CD14-positive monocyte (primary cell): ENCODE data around the gene GABRR2. TPM values are rescaled to one million over a fixed set of nuclear protein-coding genes. Genes with fewer than 3 reads are reported as not detected.

Experiments
- DNase-seq, 3 donors: peaks; one replicate each; pipeline ENCODE4 v3.0.0-alpha.2; 2011 to 2022
- H2AFZ ChIP-seq: 2 replicates; pipeline ENCODE4 v1.6.0; 2012; ENCODE audit warnings: mild to moderate bottlenecking, low read depth, low read length, inconsistent platforms; ENCODE audit not compliant: insufficient read depth, poor library complexity, severe bottlenecking
- H3K27ac ChIP-seq, 2 donors: 1 replicate in 1 of 2; 2 replicates in 1 of 2; pipeline ENCODE4 v1.5.1; 2012 to 2013; ENCODE audit warnings: low read length in 2 of 2, control low read depth in 1 of 2, inconsistent platforms in 1 of 2, low read depth in 1 of 2, mild to moderate bottlenecking in 1 of 2
- H3K27me3 ChIP-seq, 2 donors: one replicate each; pipeline versions ENCODE4 v1.6.0 to v1.6.1; 2011 to 2013; ENCODE audit warnings: low read length in 2 of 2; ENCODE audit not compliant: control insufficient read depth in 2 of 2, insufficient read depth in 2 of 2
- H3K36me3 ChIP-seq, 2 donors: replicated peaks in 1 of 2; 1 replicate in 1 of 2; 2 replicates in 1 of 2; pipeline versions ENCODE4 v1.5.1 to v1.6.1; 2012 to 2013; ENCODE audit warnings: low read length in 2 of 2, control low read depth in 1 of 2, inconsistent platforms in 1 of 2, mild to moderate bottlenecking in 1 of 2; ENCODE audit not compliant: insufficient read depth in 2 of 2, control insufficient read depth in 1 of 2
- H3K4me1 ChIP-seq, 2 donors: 1 replicate in 1 of 2; 2 replicates in 1 of 2; pipeline versions ENCODE4 v1.5.1 to v1.6.1; 2012 to 2013; ENCODE audit warnings: low read length in 2 of 2, control low read depth in 1 of 2, inconsistent platforms in 1 of 2, mild to moderate bottlenecking in 1 of 2, moderate library complexity in 1 of 2; ENCODE audit not compliant: insufficient read depth in 2 of 2, control insufficient read depth in 1 of 2
- H3K4me2 ChIP-seq: replicated peaks from 2 replicates; pipeline ENCODE3; 2012; ENCODE audit warnings: low read length, moderate library complexity, mild to moderate bottlenecking; ENCODE audit not compliant: poor library complexity, severe bottlenecking; ENCODE audit errors: extremely low read depth
- H3K4me3 ChIP-seq, 3 experiments: fragments of 200-600 bp in 1 of 3; sonication (generic) in 1 of 3; replicated peaks in 1 of 3; 1 replicate in 2 of 3; 2 replicates in 1 of 3; pipeline ENCODE4 v1.5.1; 2011 to 2013; ENCODE audit warnings: low read length in 3 of 3, mild to moderate bottlenecking in 3 of 3, control low read depth in 2 of 3, low read depth in 2 of 3, inconsistent platforms in 1 of 3, moderate library complexity in 1 of 3
- H3K79me2 ChIP-seq: 2 replicates; pipeline ENCODE4 v1.6.0; 2012; ENCODE audit warnings: mild to moderate bottlenecking, control low read depth, inconsistent platforms, low read length, moderate library complexity; ENCODE audit not compliant: insufficient read depth
- H3K9ac ChIP-seq: 2 replicates; pipeline ENCODE4 v1.6.0; 2017; ENCODE audit warnings: low read length, mild to moderate bottlenecking; ENCODE audit not compliant: insufficient read depth, poor library complexity, severe bottlenecking
- H3K9me3 ChIP-seq, 2 donors: replicated peaks in 1 of 2; 1 replicate in 1 of 2; 2 replicates in 1 of 2; pipeline versions ENCODE4 v1.5.1 to v1.6.1; 2012 to 2013; ENCODE audit warnings: low read length in 2 of 2, control low read depth in 1 of 2; ENCODE audit not compliant: control insufficient read depth in 1 of 2, insufficient read depth in 1 of 2
- H4K20me1 ChIP-seq: 2 replicates; pipeline ENCODE4 v1.6.0; 2012; ENCODE audit warnings: mild to moderate bottlenecking, low read length, control low read depth, moderate library complexity; ENCODE audit not compliant: insufficient read depth
- H3K27ac Mint-ChIP-seq, 7 donors: one replicate each; pipeline ENCODE4 v1.8.0; 2020; ENCODE audit warnings: mild to moderate bottlenecking in 7 of 7, mixed read lengths in 7 of 7, moderate library complexity in 6 of 7, inconsistent platforms in 2 of 7
- H3K27me3 Mint-ChIP-seq, 3 donors: one replicate each; pipeline ENCODE4 v1.8.0; 2021 to 2022; ENCODE audit warnings: low read depth in 3 of 3, mild to moderate bottlenecking in 3 of 3, mixed read lengths in 3 of 3, moderate library complexity in 3 of 3, inconsistent platforms in 1 of 3
- H3K36me3 Mint-ChIP-seq, 2 donors: one replicate each; pipeline ENCODE4 v1.8.0; 2020; ENCODE audit warnings: mixed read lengths in 2 of 2, inconsistent platforms in 1 of 2, mild to moderate bottlenecking in 1 of 2
- H3K4me1 Mint-ChIP-seq: one replicate; pipeline ENCODE4 v1.8.0; 2020; ENCODE audit warnings: mild to moderate bottlenecking, mixed read lengths
- H3K4me3 Mint-ChIP-seq, 2 donors: one replicate each; pipeline ENCODE4 v1.8.0; 2020; ENCODE audit warnings: mild to moderate bottlenecking in 2 of 2, mixed read lengths in 2 of 2, moderate library complexity in 1 of 2
- H3K9me3 Mint-ChIP-seq, 7 donors: one replicate each; pipeline ENCODE4 v1.8.0; 2020 to 2022; ENCODE audit warnings: mixed read lengths in 7 of 7, mild to moderate bottlenecking in 6 of 7, moderate library complexity in 6 of 7, inconsistent platforms in 2 of 7
- WGBS: methylation state at CpG from one replicate; pipeline ENCODE4 v1.1.5; 2013; ENCODE audit warnings: missing lambda C conversion rate; ENCODE audit not compliant: insufficient coverage; 5-methylcytosine and 5-hydroxymethylcytosine counted together
- intact Hi-C, 2 donors: fragments of 100-400 bp; cut with micrococcal nuclease; formaldehyde crosslinking; loops; one replicate each; pipeline versions ENCODE4 v1.15.0 to v1.15.1; 2023
- polyA plus RNA-seq, 3 donors: library from polyadenylated mRNA; depleted of rRNA in 1 of 3; unstranded in 2 of 3; stranded (reverse) in 1 of 3; fragments of 300-500 nt in 2 of 3; fragments of >200 nt in 1 of 3; fragmentation: Illumina TruSeq in 2 of 3; gene quantifications; 1 replicate in 2 of 3; 2 replicates in 1 of 3; pipeline ENCODE4 v1.2.3, GENCODE V29; 2012 to 2021
- TF ChIP-seq, protein P1 (sequence below): fragments of 200-600 bp; IDR thresholded peaks from one replicate; pipeline ENCODE4 v1.8.0; 2022; ENCODE audit warnings: antibody characterized with exemption, mild to moderate bottlenecking

GABRR2 gene
- polyA plus RNA-seq, 3 donors: 3.7 TPM; not detected in 2

DNA sequence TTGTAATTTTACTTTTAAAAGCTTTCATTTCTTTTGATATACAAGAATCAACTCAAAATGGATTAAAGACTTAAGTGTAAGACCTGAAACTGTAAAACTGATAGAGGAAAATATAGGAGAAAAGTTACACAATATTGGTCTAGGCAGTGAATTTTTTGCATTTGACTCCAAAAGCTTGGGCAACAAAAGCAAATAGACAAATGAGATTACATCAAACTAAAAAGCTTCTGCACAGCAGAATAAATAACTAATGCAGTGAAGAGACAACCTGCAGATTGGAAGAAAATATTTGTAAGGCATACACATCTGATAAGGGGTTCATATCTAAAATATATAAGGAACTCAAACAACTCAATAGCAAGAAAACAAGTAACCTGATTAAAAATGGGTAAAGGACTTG is 100.9 kb downstream of the GABRR2 start:
- intact Hi-C loops: no loop called here
- Mint-ChIP-seq H3K36me3 (no peaks in the 10 kb centered on the region), H3K9me3 (peaks cover 0 to 2% (median 0%) of the 10 kb centered on the region in 7 donors), H3K4me1 (peaks cover 37% of the 10 kb centered on the region), H3K27ac (no peak overlapping the region), H3K27me3 (peaks cover 0 to 3% (median 1%) of the 10 kb centered on the region in 3 donors), H3K4me3 (no peak overlapping the region)
- Histone ChIP-seq H3K79me2 (no peaks in the 10 kb centered on the region), H4K20me1 (no peaks in the 10 kb centered on the region), H2AFZ (no peak overlapping the region), H3K9me3 (no peaks in the 10 kb centered on the region), H3K9ac (no peak overlapping the region), H3K4me2 (no peak overlapping the region), H3K27ac (no peak overlapping the region), H3K36me3 (no peaks in the 10 kb centered on the region), H3K4me1 (peaks cover 23 to 28% of the 10 kb centered on the region in 2 donors), H3K27me3 (no peaks in the 10 kb centered on the region), H3K4me3 (no peak overlapping the region)
- TF ChIP-seq, protein P1, sequence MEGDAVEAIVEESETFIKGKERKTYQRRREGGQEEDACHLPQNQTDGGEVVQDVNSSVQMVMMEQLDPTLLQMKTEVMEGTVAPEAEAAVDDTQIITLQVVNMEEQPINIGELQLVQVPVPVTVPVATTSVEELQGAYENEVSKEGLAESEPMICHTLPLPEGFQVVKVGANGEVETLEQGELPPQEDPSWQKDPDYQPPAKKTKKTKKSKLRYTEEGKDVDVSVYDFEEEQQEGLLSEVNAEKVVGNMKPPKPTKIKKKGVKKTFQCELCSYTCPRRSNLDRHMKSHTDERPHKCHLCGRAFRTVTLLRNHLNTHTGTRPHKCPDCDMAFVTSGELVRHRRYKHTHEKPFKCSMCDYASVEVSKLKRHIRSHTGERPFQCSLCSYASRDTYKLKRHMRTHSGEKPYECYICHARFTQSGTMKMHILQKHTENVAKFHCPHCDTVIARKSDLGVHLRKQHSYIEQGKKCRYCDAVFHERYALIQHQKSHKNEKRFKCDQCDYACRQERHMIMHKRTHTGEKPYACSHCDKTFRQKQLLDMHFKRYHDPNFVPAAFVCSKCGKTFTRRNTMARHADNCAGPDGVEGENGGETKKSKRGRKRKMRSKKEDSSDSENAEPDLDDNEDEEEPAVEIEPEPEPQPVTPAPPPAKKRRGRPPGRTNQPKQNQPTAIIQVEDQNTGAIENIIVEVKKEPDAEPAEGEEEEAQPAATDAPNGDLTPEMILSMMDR: no peak
- no peak for DNase-seq

DNA sequence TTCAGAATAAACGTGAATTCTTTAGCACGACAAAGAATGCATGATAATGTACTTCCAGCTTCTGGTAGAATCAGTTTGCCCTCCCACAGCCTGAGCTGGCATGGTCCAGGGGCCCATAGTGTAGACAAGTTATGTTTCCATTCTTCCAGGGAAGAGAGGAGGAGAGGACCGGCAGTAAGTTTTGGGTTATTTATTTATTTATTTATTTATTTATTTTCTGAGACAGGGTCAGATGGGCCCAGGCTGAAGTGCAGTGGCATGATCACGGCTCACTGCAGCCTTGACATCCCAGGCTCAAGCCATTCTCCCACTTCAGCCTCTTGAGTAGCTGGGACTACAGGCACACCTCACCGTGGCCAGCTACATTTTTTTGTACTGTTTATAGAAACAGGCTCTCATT is 102.6 kb downstream of the GABRR2 start:
- Histone ChIP-seq H3K36me3 (no peaks in the 10 kb centered on the region), H3K9me3 (no peaks in the 10 kb centered on the region), H3K9ac (no peak overlapping the region), H4K20me1 (no peaks in the 10 kb centered on the region), H3K79me2 (no peaks in the 10 kb centered on the region), H3K4me2 (no peak overlapping the region), H3K4me1 (peaks cover 19 to 24% of the 10 kb centered on the region in 2 donors), H3K27ac (no peak overlapping the region), H3K27me3 (no peaks in the 10 kb centered on the region), H3K4me3 (no peak overlapping the region), H2AFZ (no peak overlapping the region)
- Mint-ChIP-seq H3K4me1 (peaks cover 33% of the 10 kb centered on the region), H3K27ac (no peak overlapping the region), H3K9me3 (peaks cover 0 to 2% (median 0%) of the 10 kb centered on the region in 7 donors), H3K27me3 (peaks cover 0 to 3% (median 0%) of the 10 kb centered on the region in 3 donors), H3K4me3 (no peak overlapping the region), H3K36me3 (no peaks in the 10 kb centered on the region)
- intact Hi-C loops: no loop called here
- WGBS: 80% methylated on average over 2 of the region's 5 CpGs
- DNase-seq: no peak
- TF ChIP-seq, protein P1: no peak
